ENCODE data around the gene IL32.
"Not testable (repeated sequence)": the region's sequence is repeated elsewhere in the genome, so short reads cannot be mapped to it uniquely, and the experiment has no call there.

Gene IL32

DNA sequence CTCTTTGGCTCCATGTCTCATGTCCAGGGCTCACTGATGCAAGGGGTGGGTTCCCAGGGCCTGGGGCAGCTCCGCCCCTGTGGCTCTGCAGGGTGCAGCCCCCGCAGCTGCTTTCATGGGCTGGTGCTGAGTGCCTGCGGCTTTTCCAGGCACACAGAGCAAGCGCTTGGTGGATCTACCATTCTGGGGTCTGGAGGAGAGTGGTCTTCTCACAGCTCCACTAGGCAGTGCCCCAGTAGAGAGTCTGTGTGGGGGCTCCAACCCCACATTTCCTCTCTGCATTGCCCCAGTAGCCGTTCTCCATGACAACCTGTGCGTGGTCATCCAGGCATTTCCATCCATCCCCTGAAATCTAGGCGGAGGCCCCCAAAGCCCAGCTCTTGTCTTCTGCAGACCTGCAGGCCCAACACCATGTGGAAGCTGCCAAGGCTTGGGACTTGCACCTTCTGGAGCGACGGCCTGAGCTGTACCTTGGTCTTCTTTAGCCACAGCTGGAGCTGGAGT, 5.2 kb downstream of the IL32 start:
- H3K23ac ChIP-seq (ENCODE audit: low read length): no peak overlapping the region
- no peak overlapping the region for H3K27ac ChIP-seq (ENCODE audit: low read depth, low read length)
- H3K4me2 ChIP-seq (ENCODE audit: low read length): no peak overlapping the region
- H3K18ac ChIP-seq (ENCODE audit: low read length): no peak overlapping the region
- no peak overlapping the region for H2BK5ac ChIP-seq (ENCODE audit: low read length)
- H3K4me1 ChIP-seq (ENCODE audit: control insufficient read depth, low read depth, low read length): no peaks in the 10 kb centered on the region
- no peaks in the 10 kb centered on the region for H3K79me2 ChIP-seq (ENCODE audit: control insufficient read depth, insufficient read depth, low read length)
- H3K4ac ChIP-seq (ENCODE audit: low read depth, low read length): no peak overlapping the region
- H3K79me1 ChIP-seq (ENCODE audit: low read length): no peaks in the 10 kb centered on the region
- H2BK15ac ChIP-seq (replicated peaks; ENCODE audit: low read depth): no peak overlapping the region
- no peak overlapping the region for H2AK5ac ChIP-seq (ENCODE audit: low read length)
- no peak overlapping the region for H3K56ac ChIP-seq (ENCODE audit: low read length)
- H2BK120ac ChIP-seq (ENCODE audit: low read depth, low read length): no peak overlapping the region
- no peak overlapping the region for H3K9ac ChIP-seq (ENCODE audit: low read length)
- H4K5ac ChIP-seq (ENCODE audit: low read length): no peak overlapping the region
- H3K36me3 ChIP-seq (ENCODE audit: control insufficient read depth, insufficient read depth, low read length): no peaks in the 10 kb centered on the region
- DNase-seq: no peak
- H4K8ac ChIP-seq (ENCODE audit: low read depth, low read length): no peak overlapping the region
- H3K27me3 ChIP-seq (ENCODE audit: insufficient read depth, low read length, poor library complexity): no peaks in the 10 kb centered on the region
- WGBS (ENCODE audit: extremely low coverage, insufficient coverage, low lambda C conversion rate): no CpG with 5 or more reads among the region's 9 CpGs
- H3K4me3 ChIP-seq (ENCODE audit: low read length): no peak overlapping the region

DNA sequence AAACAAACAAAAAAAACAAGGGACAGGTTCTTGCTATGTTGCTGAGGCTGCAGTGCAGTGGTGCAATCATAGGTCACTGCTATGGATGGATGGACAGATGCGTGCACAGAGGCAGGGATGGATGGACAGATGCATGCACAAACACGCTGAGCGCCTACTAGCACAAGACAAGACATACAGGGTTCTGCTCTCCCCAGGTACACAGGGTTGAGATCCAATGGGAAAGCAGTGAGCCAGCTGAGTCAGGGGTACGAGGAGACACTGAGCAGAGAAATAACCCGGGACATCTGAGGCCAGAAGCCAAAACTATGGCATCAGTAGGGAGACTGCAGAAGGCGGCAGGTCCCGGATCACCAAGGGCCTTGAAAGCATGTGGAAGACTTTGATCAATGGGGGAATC, 6.2 kb downstream of the IL32 start:
- Histone ChIP-seq H4K5ac (ENCODE audit: low read length) (no peak overlapping the region), H3K79me2 (ENCODE audit: control insufficient read depth, insufficient read depth, low read length) (no peaks in the 10 kb centered on the region), H3K4me2 (ENCODE audit: low read length) (no peak overlapping the region), H3K79me1 (ENCODE audit: low read length) (no peaks in the 10 kb centered on the region), H3K27ac (ENCODE audit: low read depth, low read length) (no peak overlapping the region), H3K4ac (ENCODE audit: low read depth, low read length) (no peak overlapping the region), H3K9ac (ENCODE audit: low read length) (no peak overlapping the region), H2AK5ac (ENCODE audit: low read length) (no peak overlapping the region), H2BK15ac (replicated peaks; ENCODE audit: low read depth) (no peak overlapping the region), H3K27me3 (ENCODE audit: insufficient read depth, low read length, poor library complexity) (no peaks in the 10 kb centered on the region), H2BK120ac (ENCODE audit: low read depth, low read length) (no peak overlapping the region), H3K18ac (ENCODE audit: low read length) (no peak overlapping the region), H3K4me1 (ENCODE audit: control insufficient read depth, low read depth, low read length) (no peaks in the 10 kb centered on the region), H3K56ac (ENCODE audit: low read length) (no peak overlapping the region), H3K23ac (ENCODE audit: low read length) (no peak overlapping the region), H2BK5ac (ENCODE audit: low read length) (no peak overlapping the region), H3K4me3 (ENCODE audit: low read length) (no peak overlapping the region), H4K8ac (ENCODE audit: low read depth, low read length) (no peak overlapping the region), H3K36me3 (ENCODE audit: control insufficient read depth, insufficient read depth, low read length) (no peaks in the 10 kb centered on the region)
- no peak for DNase-seq
- WGBS (ENCODE audit: extremely low coverage, insufficient coverage, low lambda C conversion rate): no CpG with 5 or more reads among the region's 7 CpGs

- not testable (repeated sequence) for H2BK5ac ChIP-seq (ENCODE audit: low read length); H3K23ac ChIP-seq (ENCODE audit: low read length); H3K79me2 ChIP-seq (ENCODE audit: control insufficient read depth, insufficient read depth, low read length); DNase-seq; H3K79me1 ChIP-seq (ENCODE audit: low read length); H4K8ac ChIP-seq (ENCODE audit: low read depth, low read length); H4K5ac ChIP-seq (ENCODE audit: low read length); H3K27me3 ChIP-seq (ENCODE audit: insufficient read depth, low read length, poor library complexity); H3K4me3 ChIP-seq (ENCODE audit: low read length); H3K9ac ChIP-seq (ENCODE audit: low read length); H2AK5ac ChIP-seq (ENCODE audit: low read length); H2BK120ac ChIP-seq (ENCODE audit: low read depth, low read length); H3K36me3 ChIP-seq (ENCODE audit: control insufficient read depth, insufficient read depth, low read length); H3K4me2 ChIP-seq (ENCODE audit: low read length); H3K4me1 ChIP-seq (ENCODE audit: control insufficient read depth, low read depth, low read length); H3K4ac ChIP-seq (ENCODE audit: low read depth, low read length); H3K27ac ChIP-seq (ENCODE audit: low read depth, low read length); H3K18ac ChIP-seq (ENCODE audit: low read length); H3K56ac ChIP-seq (ENCODE audit: low read length); H2BK15ac ChIP-seq (replicated peaks; ENCODE audit: low read depth)
- no CpG with 5 or more reads among the region's 4 CpGs for WGBS (ENCODE audit: extremely low coverage, insufficient coverage, low lambda C conversion rate)
Observed at GRCh38 chr16:3072148-3072547, 6.7 kb downstream of the IL32 start.

DNA sequence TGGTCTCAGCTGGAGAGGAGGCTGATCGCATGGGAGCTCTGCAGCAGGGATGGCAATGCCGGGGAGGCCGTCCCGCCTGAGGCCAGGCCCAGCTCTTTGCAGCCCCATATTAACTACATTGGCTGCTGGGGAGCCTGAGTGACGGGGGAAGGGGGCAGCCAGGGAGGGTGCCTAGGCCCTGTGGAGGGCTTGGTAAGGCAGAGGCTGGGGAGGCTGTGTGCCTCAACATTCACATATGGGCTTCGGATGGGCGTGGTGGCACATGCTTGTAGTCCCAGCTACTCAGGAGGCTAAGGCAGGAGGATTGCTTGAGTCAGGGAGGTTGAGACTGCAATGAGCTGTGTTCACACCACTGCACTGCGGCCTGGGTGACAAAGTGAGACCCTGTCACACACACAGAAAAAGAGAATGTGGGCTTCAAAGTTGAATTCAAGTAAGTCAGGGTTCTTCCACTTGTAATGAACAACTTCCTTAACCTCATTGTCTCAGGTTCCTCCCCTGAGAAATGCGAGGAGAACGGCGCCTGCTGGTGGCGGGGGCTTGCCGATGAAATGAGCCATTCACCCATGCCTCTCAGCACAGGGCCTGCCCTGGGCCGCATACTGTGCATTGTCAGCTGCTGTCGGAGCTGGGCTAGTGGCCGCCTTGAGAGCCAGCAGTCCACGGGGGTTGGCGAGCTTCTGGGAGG, 7.3 kb downstream of the IL32 start:
- not testable (repeated sequence) for H3K4me1 ChIP-seq (ENCODE audit: control insufficient read depth, low read depth, low read length); H3K23ac ChIP-seq (ENCODE audit: low read length); H3K9ac ChIP-seq (ENCODE audit: low read length); H2BK15ac ChIP-seq (replicated peaks; ENCODE audit: low read depth); H3K36me3 ChIP-seq (ENCODE audit: control insufficient read depth, insufficient read depth, low read length); H2BK120ac ChIP-seq (ENCODE audit: low read depth, low read length); H4K8ac ChIP-seq (ENCODE audit: low read depth, low read length); H4K5ac ChIP-seq (ENCODE audit: low read length); H3K27me3 ChIP-seq (ENCODE audit: insufficient read depth, low read length, poor library complexity); H3K56ac ChIP-seq (ENCODE audit: low read length); H3K79me2 ChIP-seq (ENCODE audit: control insufficient read depth, insufficient read depth, low read length); H3K4ac ChIP-seq (ENCODE audit: low read depth, low read length); H3K4me2 ChIP-seq (ENCODE audit: low read length); H3K27ac ChIP-seq (ENCODE audit: low read depth, low read length); H2BK5ac ChIP-seq (ENCODE audit: low read length); H3K18ac ChIP-seq (ENCODE audit: low read length); H3K4me3 ChIP-seq (ENCODE audit: low read length); H3K79me1 ChIP-seq (ENCODE audit: low read length); H2AK5ac ChIP-seq (ENCODE audit: low read length); DNase-seq
- WGBS (ENCODE audit: extremely low coverage, insufficient coverage, low lambda C conversion rate): no CpG with 5 or more reads among the region's 18 CpGs

GRCh38 chr16:3073448-3073847, 8.0 kb downstream of the IL32 start:
- no peak overlapping the region for H2BK5ac ChIP-seq (ENCODE audit: low read length)

More at GRCh38 chr16:3073448-3073847, 8.0 kb downstream of the IL32 start:
- no peak overlapping the region for H4K5ac ChIP-seq (ENCODE audit: low read length)
- H2AK5ac ChIP-seq (ENCODE audit: low read length): no peak overlapping the region
- no peak overlapping the region for H3K27ac ChIP-seq (ENCODE audit: low read depth, low read length)
- no peak overlapping the region for H3K4me3 ChIP-seq (ENCODE audit: low read length)
- no peak overlapping the region for H3K56ac ChIP-seq (ENCODE audit: low read length)
- H3K36me3 ChIP-seq (ENCODE audit: control insufficient read depth, insufficient read depth, low read length): no peaks in the 10 kb centered on the region
- no peaks in the 10 kb centered on the region for H3K27me3 ChIP-seq (ENCODE audit: insufficient read depth, low read length, poor library complexity)
- H3K23ac ChIP-seq (ENCODE audit: low read length): no peak overlapping the region
- no peak overlapping the region for H3K4ac ChIP-seq (ENCODE audit: low read depth, low read length)
- H3K4me2 ChIP-seq (ENCODE audit: low read length): no peak overlapping the region
- DNase-seq: no peak
- H3K9ac ChIP-seq (ENCODE audit: low read length): no peak overlapping the region
- no peaks in the 10 kb centered on the region for H3K4me1 ChIP-seq (ENCODE audit: control insufficient read depth, low read depth, low read length)
- no peaks in the 10 kb centered on the region for H3K79me2 ChIP-seq (ENCODE audit: control insufficient read depth, insufficient read depth, low read length)
- H3K79me1 ChIP-seq (ENCODE audit: low read length): no peaks in the 10 kb centered on the region
- no CpG with 5 or more reads among the region's 7 CpGs for WGBS (ENCODE audit: extremely low coverage, insufficient coverage, low lambda C conversion rate)
- H2BK15ac ChIP-seq (replicated peaks; ENCODE audit: low read depth): no peak overlapping the region
- H2BK120ac ChIP-seq (ENCODE audit: low read depth, low read length): no peak overlapping the region
- H3K18ac ChIP-seq (ENCODE audit: low read length): no peak overlapping the region
- no peak overlapping the region for H4K8ac ChIP-seq (ENCODE audit: low read depth, low read length)

Data from mesendoderm (in vitro differentiated cells).